GM23248 (cell line): ENCODE data around the gene HOXD12. TPM values are rescaled to one million over a fixed set of nuclear protein-coding genes. Genes with fewer than 3 reads are reported as not detected.

Experiments used
- DNase-seq: peaks from one replicate; pipeline ENCODE4 v3.0.0-alpha.2; 2015
- H2AFZ ChIP-seq: fragments of 200-600 bp; sonication (generic); 2 replicates; pipeline ENCODE4 v1.6.1; 2016; ENCODE audit warnings: antibody characterized with exemption
- H3F3A ChIP-seq: fragments of 200-600 bp; sonication (generic); 2 replicates; pipeline ENCODE4 v1.6.1; 2016; ENCODE audit warnings: mild to moderate bottlenecking, antibody characterized with exemption, mixed run types; ENCODE audit not compliant: insufficient read depth
- H3K27ac ChIP-seq: fragments of 200-600 bp; sonication (generic); 2 replicates; pipeline ENCODE4 v1.5.1; 2016; ENCODE audit warnings: mild to moderate bottlenecking
- H3K27me3 ChIP-seq: fragments of 200-600 bp; sonication (generic); replicated peaks from 2 replicates; pipeline ENCODE4 v1.6.1; 2016; ENCODE audit warnings: mild to moderate bottlenecking; ENCODE audit not compliant: insufficient read depth
- H3K36me3 ChIP-seq: fragments of 200-600 bp; sonication (generic); 2 replicates; pipeline ENCODE4 v1.6.1; 2016; ENCODE audit warnings: low read depth, mild to moderate bottlenecking
- H3K4me1 ChIP-seq: fragments of 200-600 bp; sonication (generic); 2 replicates; pipeline ENCODE4 v1.6.1; 2016; ENCODE audit warnings: mild to moderate bottlenecking; ENCODE audit not compliant: insufficient read depth
- H3K4me2 ChIP-seq: fragments of 200-600 bp; sonication (generic); one replicate; pipeline ENCODE4 v1.6.1; 2016; ENCODE audit warnings: mild to moderate bottlenecking; ENCODE audit not compliant: unreplicated experiment
- H3K4me3 ChIP-seq: fragments of 200-600 bp; sonication (generic); 2 replicates; pipeline ENCODE4 v1.5.1; 2016; ENCODE audit warnings: mild to moderate bottlenecking
- H3K79me2 ChIP-seq: fragments of 200-600 bp; sonication (generic); 2 replicates; pipeline ENCODE4 v1.6.1; 2016; ENCODE audit warnings: mild to moderate bottlenecking; ENCODE audit not compliant: insufficient read depth
- H3K9ac ChIP-seq: fragments of 200-600 bp; sonication (generic); 2 replicates; pipeline ENCODE4 v1.6.1; 2016; ENCODE audit warnings: mild to moderate bottlenecking
- H3K9me2 ChIP-seq: fragments of 200-600 bp; sonication (generic); 2 replicates; pipeline ENCODE4 v1.6.1; 2016; ENCODE audit warnings: mixed run types, mild to moderate bottlenecking, moderate library complexity; ENCODE audit not compliant: insufficient read depth
- H3K9me3 ChIP-seq: fragments of 200-600 bp; sonication (generic); one replicate; pipeline ENCODE4 v1.6.1; 2017; ENCODE audit warnings: low read depth
- H4K20me1 ChIP-seq: fragments of 200-600 bp; sonication (generic); 2 replicates; pipeline ENCODE4 v1.6.0; 2016; ENCODE audit not compliant: insufficient read depth
- EZH2 ChIP-seq: fragments of 200-600 bp; sonication (generic); IDR thresholded peaks from 2 replicates; pipeline ENCODE4 v1.6.1; 2018; ENCODE audit warnings: antibody characterized with exemption, mild to moderate bottlenecking; ENCODE audit not compliant: insufficient read depth, poor library complexity, severe bottlenecking
- EZH2phosphoT487 ChIP-seq: fragments of 200-600 bp; sonication (generic); IDR thresholded peaks from 2 replicates; pipeline ENCODE4 v1.6.1; 2018; ENCODE audit warnings: antibody characterized with exemption, moderate library complexity, mild to moderate bottlenecking, low read depth; ENCODE audit not compliant: insufficient read depth
- WGBS, 2 experiments: methylation state at CpG; one replicate each; pipeline ENCODE4 v1.1.6; 2015 to 2017; ENCODE audit warnings: low lambda C conversion rate in 2 of 2, low coverage in 1 of 2; ENCODE audit errors: missing lambda C conversion rate in 2 of 2; 5-methylcytosine and 5-hydroxymethylcytosine counted together
- in situ Hi-C: fragments of 300-500 bp; cut with MboI; formaldehyde crosslinking; loops from 2 replicates; pipeline ENCODE4 v1.15.0; 2020
- polyA plus RNA-seq: library from polyadenylated mRNA; unstranded; fragments of >200 nt; fragmentation: Nextera tagmentation; extraction: Ambion mirVana; gene quantifications from 2 replicates; pipeline ENCODE4 v1.2.1, GENCODE V29; 2016
- total RNA-seq: library from RNA; depleted of rRNA; stranded (reverse); fragments of >200 nt; shearing (Covaris generic); gene quantifications from 2 replicates; pipeline ENCODE4 v1.2.3, GENCODE V29; 2014

HOXD12 gene
- total and polyA plus RNA-seq, 2 experiments from 2014 or later, result 0.19 to 0.22 TPM

GRCh38 chr2:176146645-176147044, 47.0 kb downstream of the HOXD12 start:
- no peak overlapping the region for H2AFZ ChIP-seq
- no peaks in the 10 kb centered on the region for H3K36me3 ChIP-seq
- no peak overlapping the region for H3K4me2 ChIP-seq
- H3F3A ChIP-seq, result no peaks in the 10 kb centered on the region
- H4K20me1 ChIP-seq, result peaks cover 2% of the 10 kb centered on the region; the same call in 1 of the 2 replicates
- H3K9me3 ChIP-seq, result no peaks in the 10 kb centered on the region
- no peak overlapping the region for H3K9ac ChIP-seq
- no peak for TF ChIP-seq EZH2
- no peak for TF ChIP-seq EZH2phosphoT487
- H3K9me2 ChIP-seq, result no peaks in the 10 kb centered on the region
- no peaks in the 10 kb centered on the region for H3K27me3 ChIP-seq
- H3K27ac ChIP-seq, result no peak overlapping the region
- in situ Hi-C loops, result loop anchor here (10.0 kb wide), 1 partner anchor 308 kb away; no protein-coding TSS in a partner anchor
- no peak overlapping the region for H3K4me3 ChIP-seq
- DNase-seq, result no peak
- peaks cover 96% of the 10 kb centered on the region for H3K79me2 ChIP-seq
- H3K4me1 ChIP-seq, result no peaks in the 10 kb centered on the region

- no peaks in the 10 kb centered on the region for H3K27me3 ChIP-seq
- H3K79me2 ChIP-seq, result peaks cover 93% of the 10 kb centered on the region
- in situ Hi-C loops, result loop anchor here (10.0 kb wide), 1 partner anchor 307 kb away; no protein-coding TSS in a partner anchor
- no peak overlapping the region for H2AFZ ChIP-seq
- H3K27ac ChIP-seq, result no peak overlapping the region
- DNase-seq, result no peak
- no peaks in the 10 kb centered on the region for H3K9me2 ChIP-seq
- H3K9me3 ChIP-seq, result no peaks in the 10 kb centered on the region
- H3K36me3 ChIP-seq, result no peaks in the 10 kb centered on the region
- no peak overlapping the region for H3K4me3 ChIP-seq
- 93 to 96% methylated on average over 32 of the region's 32 CpGs for WGBS, 2 experiments
- TF ChIP-seq EZH2phosphoT487 (no peak), EZH2 (no peak)
- no peak overlapping the region for H3K4me2 ChIP-seq
- H3K9ac ChIP-seq, result no peak overlapping the region
- H4K20me1 ChIP-seq, result peaks cover 2% of the 10 kb centered on the region; the same call in 1 of the 2 replicates
- H3K4me1 ChIP-seq, result no peaks in the 10 kb centered on the region
- H3F3A ChIP-seq, result no peaks in the 10 kb centered on the region
Measured at GRCh38 chr2:176147210-176147799, 47.7 kb downstream of the HOXD12 start.

GRCh38 chr2:176147800-176148496, 48.4 kb downstream of the HOXD12 start:
- Histone ChIP-seq H3K79me2 (peaks cover 86% of the 10 kb centered on the region), H3K4me1 (no peaks in the 10 kb centered on the region), H3F3A (no peaks in the 10 kb centered on the region), H2AFZ (no peak overlapping the region), H3K4me3 (no peak overlapping the region), H3K9ac (no peak overlapping the region), H3K27me3 (no peaks in the 10 kb centered on the region), H3K4me2 (no peak overlapping the region), H3K36me3 (peaks cover 4% of the 10 kb centered on the region; the same call in 1 of the 2 replicates), H3K9me2 (no peaks in the 10 kb centered on the region), H4K20me1 (peaks cover 2% of the 10 kb centered on the region; the same call in 1 of the 2 replicates), H3K9me3 (no peaks in the 10 kb centered on the region), H3K27ac (no peak overlapping the region)
- no peak for DNase-seq
- no peak for TF ChIP-seq EZH2phosphoT487
- no peak for TF ChIP-seq EZH2
- WGBS, 2 experiments, result 87% methylated on average over 28 to 31 of the region's 31 CpGs
- in situ Hi-C loops, result loop anchor here (10.0 kb wide), 1 partner anchor 307 kb away; no protein-coding TSS in a partner anchor

- no peak overlapping the region for H3K4me3 ChIP-seq
- no peak overlapping the region for H2AFZ ChIP-seq
- in situ Hi-C loops, result loop anchor here (10.0 kb wide), 1 partner anchor 306 kb away; no protein-coding TSS in a partner anchor
- H3K9me3 ChIP-seq, result no peaks in the 10 kb centered on the region
- peaks cover 2% of the 10 kb centered on the region; the same call in 1 of the 2 replicates for H4K20me1 ChIP-seq
- peaks cover 4% of the 10 kb centered on the region; the same call in 1 of the 2 replicates for H3K36me3 ChIP-seq
- no peak overlapping the region for H3K4me2 ChIP-seq
- peaks cover 77% of the 10 kb centered on the region for H3K79me2 ChIP-seq
- H3K9ac ChIP-seq, result no peak overlapping the region
- TF ChIP-seq EZH2 (no peak), EZH2phosphoT487 (no peak)
- no peaks in the 10 kb centered on the region for H3K9me2 ChIP-seq
- no peaks in the 10 kb centered on the region for H3K4me1 ChIP-seq
- H3K27ac ChIP-seq, result no peak overlapping the region
- H3F3A ChIP-seq, result 0 out of 2 replicates have a peak, but pooled peaks cover 5% of the 10 kb centered on the region
- H3K27me3 ChIP-seq, result no peaks in the 10 kb centered on the region
- WGBS, 2 experiments, result 97 to 99% methylated on average over 11 of the region's 11 CpGs
- no peak for DNase-seq
Measured at GRCh38 chr2:176148751-176149421, 49.3 kb downstream of the HOXD12 start.
